ENCODE data around the gene TRIM39. TPM values are rescaled to one million over a fixed set of nuclear protein-coding genes. Genes with fewer than 3 reads are reported as not detected.

Gene TRIM39
- total and polyA plus RNA-seq, 2 of the 4 experiments (the other 2 are of a cell fraction), result 7.5 to 10.0 TPM

GRCh38 chr6:30321692-30322388 lies 4.9 kb upstream of the TRIM39 start:
- no peak overlapping the region for H3K4ac ChIP-seq (ENCODE audit: low read depth, low read length)
- H3K18ac ChIP-seq (ENCODE audit: low read depth, low read length), result no peak overlapping the region
- no peaks in the 10 kb centered on the region for H3K27me3 ChIP-seq (ENCODE audit: control insufficient read depth, insufficient read depth, low read length)
- no TSS peak for BruUV-seq (replicated peaks)
- dilution Hi-C loops (cut with HindIII; ENCODE audit: low sequenced_read_pairs, unreplicated experiment) (no loop called here), in situ Hi-C loops (cut with MboI; ENCODE audit: low sequenced_read_pairs) (no loop called here), intact Hi-C loops (cut with micrococcal nuclease) (no loop called here)
- H3K23ac ChIP-seq (ENCODE audit: low read depth, low read length), result peak overlapping the region; percentile 29; the same call in 1 of the 2 replicates
- peaks cover 3% of the 10 kb centered on the region; the same call in 1 of the 2 replicates for H3K4me1 ChIP-seq (ENCODE audit: control insufficient read depth, insufficient read depth, low read length)
- 0 out of 2 replicates have a peak overlapping the region, but pooled peaks have one; percentile 17 for H2AK5ac ChIP-seq (ENCODE audit: low read depth, low read length)
- no peak overlapping the region for H2AK9ac ChIP-seq (replicated peaks; ENCODE audit: low read depth, low read length, poor library complexity)
- no peak overlapping the region for H3K56ac ChIP-seq (ENCODE audit: extremely low read depth, insufficient read depth, low read length)
- no peak overlapping the region for H2BK5ac ChIP-seq (ENCODE audit: low read depth, low read length, poor library complexity, severe bottlenecking)
- no peak overlapping the region for H3K4me2 ChIP-seq (ENCODE audit: low read depth, low read length)
- no peak overlapping the region for H4K5ac ChIP-seq (ENCODE audit: low read depth, low read length)
- H3K14ac ChIP-seq (replicated peaks; ENCODE audit: low read depth, low read length), result no peak overlapping the region; the same call in 1 of the 2 replicates
- ATAC-seq (ENCODE audit: low read depth) (no peak), DNase-seq (peak; percentile 29)
- CTCF ChIA-PET, result interaction anchor here (0.6 kb wide), 1 partner anchor 105 kb away, joined by 3 read pairs; no protein-coding TSS in a partner anchor
- H4K8ac ChIP-seq (ENCODE audit: low read depth in 2 of 2, low read length in 2 of 2), result peak overlapping the region in 1 of 2 experiments; percentile 46; a peak in 1 of 4 replicates
- peaks cover 6% of the 10 kb centered on the region for H3K9me1 ChIP-seq (ENCODE audit: insufficient read depth, low read length)
- TF ChIP-seq FOS (IDR thresholded peaks at IDR 0.05; ENCODE audit: low read depth, low read length) (no peak), CEBPB (IDR thresholded peaks at IDR 0.05; ENCODE audit: low read depth, low read length) (peak; percentile 75), ELK1 (IDR thresholded peaks at IDR 0.05; ENCODE audit: borderline replicate concordance, low read depth, low read length) (no peak)
- peak overlapping the region; percentile 55; the same call in 1 of the 2 replicates for H2BK120ac ChIP-seq (ENCODE audit: low read depth, low read length)
- no peak overlapping the region for H3K9ac ChIP-seq (ENCODE audit: low read depth, low read length)
- no peak overlapping the region for H3K27ac ChIP-seq (ENCODE audit: insufficient read depth, low read length)
- peaks cover 20 to 48% of the 10 kb centered on the region in 2 experiments for H3K79me1 ChIP-seq (ENCODE audit: low read depth in 1 of 2, low read length in 2 of 2)
- H4K91ac ChIP-seq (ENCODE audit: insufficient read depth, low read depth, low read length), result no peak overlapping the region
- H2BK20ac ChIP-seq (ENCODE audit: low read depth, low read length), result no peak overlapping the region
- 0 out of 2 replicates have a peak, but pooled peaks cover 2% of the 10 kb centered on the region for H3K9me3 ChIP-seq (ENCODE audit: control insufficient read depth, insufficient read depth, low read length)
- WGBS, 2 experiments (ENCODE audit: extremely low coverage in 2 of 2, insufficient read length in 1 of 2), result 100% methylated on average over 2 of the region's 6 CpGs; no CpG with 5 or more reads in 1 of the 2 experiments
- POLR2A ChIA-PET (ENCODE audit: unreplicated experiment), result no interaction called here
- peaks cover 41% of the 10 kb centered on the region for H4K20me1 ChIP-seq (ENCODE audit: insufficient read depth, low read length)
- peaks cover 3% of the 10 kb centered on the region for H3K36me3 ChIP-seq (ENCODE audit: control insufficient read depth, insufficient read depth, low read length)
- no peak overlapping the region for H2BK15ac ChIP-seq (ENCODE audit: low read depth, low read length)
- H3K4me3 ChIP-seq (ENCODE audit: insufficient read depth, low read depth, low read length), result no peak overlapping the region
- no peak overlapping the region for H2AFZ ChIP-seq (replicated peaks; ENCODE audit: low read length, poor library complexity)

All from IMR-90 (cell line).